GM23248 (cell line): ENCODE data around the gene PGP. TPM values are rescaled to one million over a fixed set of nuclear protein-coding genes. Genes with fewer than 3 reads are reported as not detected.
A peak's percentile ranks its signal among the peaks of the same experiment; 100 is the strongest.

Source experiments
- DNase-seq: peaks from one replicate; pipeline ENCODE4 v3.0.0-alpha.2; 2015
- H2AFZ ChIP-seq: fragments of 200-600 bp; sonication (generic); 2 replicates; pipeline ENCODE4 v1.6.1; 2016; ENCODE audit warnings: antibody characterized with exemption
- H3F3A ChIP-seq: fragments of 200-600 bp; sonication (generic); 2 replicates; pipeline ENCODE4 v1.6.1; 2016; ENCODE audit warnings: mild to moderate bottlenecking, antibody characterized with exemption, mixed run types; ENCODE audit not compliant: insufficient read depth
- H3K27ac ChIP-seq: fragments of 200-600 bp; sonication (generic); 2 replicates; pipeline ENCODE4 v1.5.1; 2016; ENCODE audit warnings: mild to moderate bottlenecking
- H3K27me3 ChIP-seq: fragments of 200-600 bp; sonication (generic); replicated peaks from 2 replicates; pipeline ENCODE4 v1.6.1; 2016; ENCODE audit warnings: mild to moderate bottlenecking; ENCODE audit not compliant: insufficient read depth
- H3K36me3 ChIP-seq: fragments of 200-600 bp; sonication (generic); 2 replicates; pipeline ENCODE4 v1.6.1; 2016; ENCODE audit warnings: low read depth, mild to moderate bottlenecking
- H3K4me1 ChIP-seq: fragments of 200-600 bp; sonication (generic); 2 replicates; pipeline ENCODE4 v1.6.1; 2016; ENCODE audit warnings: mild to moderate bottlenecking; ENCODE audit not compliant: insufficient read depth
- H3K4me2 ChIP-seq: fragments of 200-600 bp; sonication (generic); one replicate; pipeline ENCODE4 v1.6.1; 2016; ENCODE audit warnings: mild to moderate bottlenecking; ENCODE audit not compliant: unreplicated experiment
- H3K4me3 ChIP-seq: fragments of 200-600 bp; sonication (generic); 2 replicates; pipeline ENCODE4 v1.5.1; 2016; ENCODE audit warnings: mild to moderate bottlenecking
- H3K79me2 ChIP-seq: fragments of 200-600 bp; sonication (generic); 2 replicates; pipeline ENCODE4 v1.6.1; 2016; ENCODE audit warnings: mild to moderate bottlenecking; ENCODE audit not compliant: insufficient read depth
- H3K9ac ChIP-seq: fragments of 200-600 bp; sonication (generic); 2 replicates; pipeline ENCODE4 v1.6.1; 2016; ENCODE audit warnings: mild to moderate bottlenecking
- H3K9me2 ChIP-seq: fragments of 200-600 bp; sonication (generic); 2 replicates; pipeline ENCODE4 v1.6.1; 2016; ENCODE audit warnings: mixed run types, mild to moderate bottlenecking, moderate library complexity; ENCODE audit not compliant: insufficient read depth
- H3K9me3 ChIP-seq: fragments of 200-600 bp; sonication (generic); one replicate; pipeline ENCODE4 v1.6.1; 2017; ENCODE audit warnings: low read depth
- H4K20me1 ChIP-seq: fragments of 200-600 bp; sonication (generic); 2 replicates; pipeline ENCODE4 v1.6.0; 2016; ENCODE audit not compliant: insufficient read depth
- EZH2 ChIP-seq: fragments of 200-600 bp; sonication (generic); IDR thresholded peaks from 2 replicates; pipeline ENCODE4 v1.6.1; 2018; ENCODE audit warnings: antibody characterized with exemption, mild to moderate bottlenecking; ENCODE audit not compliant: insufficient read depth, poor library complexity, severe bottlenecking
- EZH2phosphoT487 ChIP-seq: fragments of 200-600 bp; sonication (generic); IDR thresholded peaks from 2 replicates; pipeline ENCODE4 v1.6.1; 2018; ENCODE audit warnings: antibody characterized with exemption, moderate library complexity, mild to moderate bottlenecking, low read depth; ENCODE audit not compliant: insufficient read depth
- WGBS, 2 experiments: methylation state at CpG; one replicate each; pipeline ENCODE4 v1.1.6; 2015 to 2017; ENCODE audit warnings: low lambda C conversion rate in 2 of 2, low coverage in 1 of 2; ENCODE audit errors: missing lambda C conversion rate in 2 of 2; 5-methylcytosine and 5-hydroxymethylcytosine counted together
- in situ Hi-C: fragments of 300-500 bp; cut with MboI; formaldehyde crosslinking; loops from 2 replicates; pipeline ENCODE4 v1.15.0; 2020
- polyA plus RNA-seq: library from polyadenylated mRNA; unstranded; fragments of >200 nt; fragmentation: Nextera tagmentation; extraction: Ambion mirVana; gene quantifications from 2 replicates; pipeline ENCODE4 v1.2.1, GENCODE V29; 2016
- total RNA-seq: library from RNA; depleted of rRNA; stranded (reverse); fragments of >200 nt; shearing (Covaris generic); gene quantifications from 2 replicates; pipeline ENCODE4 v1.2.3, GENCODE V29; 2014

PGP gene
- total and polyA plus RNA-seq, 2 experiments from 2014 or later: 10.1 to 25.5 TPM

DNA sequence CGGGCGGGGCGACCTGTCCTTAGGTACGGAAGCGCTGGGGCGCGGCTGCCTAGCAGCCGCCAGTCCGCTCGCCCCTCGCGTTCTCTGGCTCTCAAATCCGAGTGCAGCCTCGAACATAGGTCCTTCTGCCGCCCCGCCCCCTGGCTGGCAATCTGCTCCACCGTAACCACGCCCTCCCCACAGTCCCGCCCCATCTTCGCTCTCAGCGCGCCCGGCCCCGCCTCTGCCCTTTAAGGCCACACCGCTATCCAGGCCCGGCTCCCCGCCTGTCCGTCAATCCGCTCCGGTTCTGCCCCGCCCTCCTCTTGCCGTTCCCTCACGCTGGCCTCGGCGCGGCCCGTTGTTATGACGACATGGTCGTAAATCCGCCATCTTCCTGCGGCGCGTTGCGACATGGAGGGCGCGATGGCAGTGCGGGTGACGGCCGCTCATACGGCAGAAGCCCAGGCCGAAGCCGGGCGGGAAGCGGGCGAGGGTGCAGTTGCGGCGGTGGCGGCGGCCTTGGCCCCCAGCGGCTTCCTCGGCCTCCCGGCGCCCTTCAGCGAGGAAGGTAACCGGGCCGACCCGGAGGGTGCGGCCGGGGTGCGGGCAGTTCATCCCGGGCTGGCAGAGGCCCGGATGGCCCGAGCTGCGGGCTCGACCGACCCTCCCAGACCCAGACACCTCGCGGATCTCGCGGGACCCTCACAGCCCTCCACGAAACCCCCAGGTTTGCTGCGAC is 8.7 kb upstream of the PGP start, which contains the start of gene E4F1:
Gene E4F1, plus strand, starts transcription at position 371 of the 721 bp plus-strand sequence. Its CDS starts 23 bp downstream, at position 394.
- Histone ChIP-seq H3K27me3 (no peaks in the 10 kb centered on the region), H3F3A (no peaks in the 10 kb centered on the region), H3K27ac (peak within 1 kb of the TSS; percentile 51), H3K79me2 (peaks cover 47% of the 10 kb centered on the region), H4K20me1 (no peaks in the 10 kb centered on the region), H3K9me3 (no peaks in the 10 kb centered on the region), H3K9ac (peak within 1 kb of the TSS; percentile 89), H3K36me3 (no peaks in the 10 kb centered on the region), H3K4me1 (peaks cover 19% of the 10 kb centered on the region), H3K4me3 (peak within 1 kb of the TSS; percentile 83), H2AFZ (peak within 1 kb of the TSS; percentile 90), H3K9me2 (no peaks in the 10 kb centered on the region), H3K4me2 (peak within 1 kb of the TSS; percentile 90)
- no peak for TF ChIP-seq EZH2
- TF ChIP-seq EZH2phosphoT487: no peak
- in situ Hi-C loops: no loop called here
- peak; percentile 100 for DNase-seq
- 0 to 1% methylated on average over 60 to 76 of the region's 82 CpGs for WGBS, 2 experiments

DNA sequence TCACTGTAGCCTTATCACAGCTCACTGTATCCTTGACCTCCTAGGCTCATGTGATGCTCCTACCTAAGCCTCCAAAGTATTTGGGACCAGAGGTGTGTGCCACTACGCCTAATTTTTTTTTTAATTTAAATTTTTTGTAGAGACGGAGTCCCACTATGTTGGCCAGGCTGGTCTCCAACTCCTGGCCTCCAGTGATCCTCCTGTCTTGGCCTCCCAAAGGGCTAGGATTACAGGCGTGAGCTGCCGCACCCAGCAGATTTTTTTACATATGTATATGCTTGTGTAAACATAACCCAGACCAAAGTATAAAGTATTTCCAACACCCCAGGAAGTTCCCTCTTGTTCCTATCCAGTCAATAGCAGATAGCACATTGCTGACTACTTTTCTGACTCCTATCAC is 1.7 kb upstream of the PGP start:
- Histone ChIP-seq H3K9ac (no peak overlapping the region), H3K79me2 (peaks cover 24% of the 10 kb centered on the region), H3K9me2 (no peaks in the 10 kb centered on the region), H3K9me3 (no peaks in the 10 kb centered on the region), H2AFZ (peak overlapping the region; percentile 80; the same call in 1 of the 2 replicates), H4K20me1 (no peaks in the 10 kb centered on the region), H3K4me1 (peaks cover 10% of the 10 kb centered on the region; the same call in 1 of the 2 replicates), H3K4me3 (no peak overlapping the region), H3F3A (no peaks in the 10 kb centered on the region), H3K4me2 (no peak overlapping the region), H3K27ac (no peak overlapping the region), H3K27me3 (no peaks in the 10 kb centered on the region), H3K36me3 (no peaks in the 10 kb centered on the region)
- TF ChIP-seq EZH2 (no peak), EZH2phosphoT487 (no peak)
- in situ Hi-C loops: no loop called here
- 98 to 99% methylated on average over 4 of the region's 4 CpGs for whole genome bisulfite sequencing, 2 experiments
- no peak for DNase-seq

DNA sequence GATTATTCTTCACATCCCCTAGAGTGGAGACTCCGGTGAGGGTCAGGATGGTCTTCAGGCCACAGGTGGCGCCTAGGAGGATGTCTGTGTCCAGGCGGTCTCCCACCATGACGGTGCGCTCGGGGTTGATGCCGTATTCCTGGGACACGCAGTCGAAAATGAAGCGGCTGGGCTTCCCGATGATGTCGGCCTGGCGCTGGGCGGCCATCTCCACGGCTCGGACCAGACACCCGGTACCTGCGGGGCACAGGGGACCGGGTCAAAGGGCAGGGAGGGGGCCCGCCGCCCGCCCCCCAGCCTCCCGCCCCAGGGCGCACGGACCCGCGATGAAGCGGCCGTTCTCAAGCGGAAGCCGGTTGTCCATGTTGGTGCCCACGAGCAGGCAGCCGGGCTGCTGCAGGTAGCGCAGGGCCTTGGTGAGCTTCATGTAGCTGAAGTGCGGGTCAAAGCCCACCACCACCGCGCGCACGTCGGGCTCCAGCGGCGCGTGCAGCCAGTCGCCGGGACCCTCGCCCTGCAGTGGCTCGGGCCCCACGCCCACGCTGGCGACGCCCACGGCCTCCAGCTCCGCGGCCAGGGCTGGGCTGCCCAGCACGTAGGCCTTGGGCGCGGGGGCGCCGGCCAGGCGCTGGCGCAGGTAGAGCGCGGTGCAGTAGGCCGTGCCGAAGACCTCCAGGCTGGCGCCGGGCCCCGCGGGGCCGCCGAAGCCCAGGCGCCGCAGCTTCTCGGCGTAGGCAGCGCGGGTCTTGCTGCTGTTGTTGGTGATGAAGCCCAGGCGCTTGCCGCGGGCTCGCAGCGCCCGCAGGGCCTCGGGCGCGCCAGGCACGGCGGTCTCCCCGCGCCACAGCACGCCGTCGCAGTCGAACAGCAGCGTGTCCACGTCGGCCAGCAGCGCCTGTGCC is 572 bp downstream of the PGP start:
- Histone ChIP-seq H3K27ac (peak overlapping the region; percentile 70), H3K9me2 (no peaks in the 10 kb centered on the region), H3K9me3 (no peaks in the 10 kb centered on the region), H3K4me2 (peak overlapping the region; percentile 87), H2AFZ (peak overlapping the region; percentile 62; the same call in 1 of the 2 replicates), H3F3A (no peaks in the 10 kb centered on the region), H3K36me3 (no peaks in the 10 kb centered on the region), H3K4me1 (peaks cover 10% of the 10 kb centered on the region; the same call in 1 of the 2 replicates), H4K20me1 (no peaks in the 10 kb centered on the region), H3K9ac (peak overlapping the region; percentile 87), H3K79me2 (peaks cover 24% of the 10 kb centered on the region), H3K27me3 (no peaks in the 10 kb centered on the region), H3K4me3 (peak overlapping the region; percentile 72)
- WGBS, 2 experiments: 1% methylated on average over 65 to 76 of the region's 98 CpGs
- in situ Hi-C loops: no loop called here
- TF ChIP-seq EZH2: no peak
- TF ChIP-seq EZH2phosphoT487: no peak
- peak; percentile 59 for DNase-seq
